Adipose tissue (tissue), 3 donors: ENCODE data around the gene ZNF3. TPM values are rescaled to one million over a fixed set of nuclear protein-coding genes. Genes with fewer than 3 reads are reported as not detected.

Experiments used
- H3K27ac ChIP-seq: one replicate; pipeline ENCODE4 v1.5.1; 2013; ENCODE audit warnings: low read depth, low read length
- WGBS, 3 donors: extraction: QIAGEN DNeasy Blood & Tissue Kit; methylation state at CpG; one replicate each; pipeline ENCODE4 v1.1.7; 2013; 5-methylcytosine and 5-hydroxymethylcytosine counted together
- polyA plus RNA-seq, 3 donors: library from polyadenylated mRNA; stranded (reverse); fragments of 200-250 nt; gene quantifications; one replicate each; pipeline ENCODE4 v1.2.3, GENCODE V29; 2013
- donor health status: healthy with polysubstance abuse.
- donor health status: Bipolar disorder and iron deficiency.
- donor health status: healthy.

ZNF3 gene
- polyA plus RNA-seq, 3 donors = 9.9 to 12.7 (median 12.3) TPM

DNA sequence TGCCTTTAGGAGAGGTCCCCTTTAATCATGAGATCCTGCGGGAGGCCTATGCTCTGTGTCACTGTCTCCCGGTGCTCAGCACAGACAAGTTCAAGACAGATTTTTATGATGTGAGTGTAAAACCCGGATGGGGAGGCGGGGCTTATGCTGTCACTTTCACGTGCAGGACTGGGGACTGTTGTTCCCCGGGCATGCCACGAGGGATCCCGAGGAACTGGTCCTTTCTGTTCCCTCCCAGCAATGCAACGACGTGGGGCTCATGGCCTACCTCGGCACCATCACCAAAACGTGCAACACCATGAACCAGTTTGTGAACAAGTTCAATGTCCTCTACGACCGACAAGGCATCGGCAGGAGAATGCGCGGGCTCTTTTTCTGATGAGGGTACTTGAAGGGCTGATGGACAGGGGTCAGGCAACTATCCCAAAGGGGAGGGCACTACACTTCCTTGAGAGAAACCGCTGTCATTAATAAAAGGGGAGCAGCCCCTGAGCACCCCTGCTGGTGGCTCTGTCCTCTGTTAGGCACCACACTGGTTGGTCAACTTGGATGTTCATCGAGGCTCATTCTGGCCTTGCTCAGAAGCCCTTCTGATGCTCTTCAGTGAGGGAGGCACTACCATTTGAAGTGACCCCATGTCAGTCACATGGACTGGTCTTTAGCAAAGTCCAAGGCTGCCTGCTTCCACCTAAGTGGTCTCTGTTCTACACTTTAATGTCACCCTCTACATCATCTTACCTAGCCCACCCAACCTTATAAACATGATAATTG, 10.1 kb upstream of the ZNF3 start:
- no peak overlapping the region for H3K27ac ChIP-seq
- WGBS, 3 donors = 66 to 73% (median 67%) methylated on average over 19 of the region's 19 CpGs

- H3K27ac ChIP-seq = no peak overlapping the region
- WGBS, 3 donors = 88 to 92% (median 88%) methylated on average over 14 of the region's 14 CpGs
These were observed 9.2 kb upstream of the ZNF3 start for GRCh38 chr7:100090527-100091410.

GRCh38 chr7:100089458-100090196, 8.1 kb upstream of the ZNF3 start:
- H3K27ac ChIP-seq = no peak overlapping the region
- WGBS, 3 donors = 30 to 37% (median 31%) methylated on average over 7 of the region's 7 CpGs

- WGBS, 3 donors = 0 to 1% (median 1%) methylated on average over 61 to 68 of the region's 68 CpGs
These were observed 7.3 kb upstream of the ZNF3 start, which contains the start of gene COPS6 for GRCh38 chr7:100088621-100089457. COPS6 (plus strand) TSS chr7:100088969; CDS start chr7:100088991, 22 bp downstream.

GRCh38 chr7:100088095-100088620, 6.6 kb upstream of the ZNF3 start:
- WGBS, 3 donors = 77 to 80% (median 79%) methylated on average over 11 of the region's 11 CpGs
- H3K27ac ChIP-seq = no peak overlapping the region

More at GRCh38 chr7:100088621-100089457, 7.3 kb upstream of the ZNF3 start, which contains the start of gene COPS6:
- no peak within 1 kb of the TSS for H3K27ac ChIP-seq

DNA sequence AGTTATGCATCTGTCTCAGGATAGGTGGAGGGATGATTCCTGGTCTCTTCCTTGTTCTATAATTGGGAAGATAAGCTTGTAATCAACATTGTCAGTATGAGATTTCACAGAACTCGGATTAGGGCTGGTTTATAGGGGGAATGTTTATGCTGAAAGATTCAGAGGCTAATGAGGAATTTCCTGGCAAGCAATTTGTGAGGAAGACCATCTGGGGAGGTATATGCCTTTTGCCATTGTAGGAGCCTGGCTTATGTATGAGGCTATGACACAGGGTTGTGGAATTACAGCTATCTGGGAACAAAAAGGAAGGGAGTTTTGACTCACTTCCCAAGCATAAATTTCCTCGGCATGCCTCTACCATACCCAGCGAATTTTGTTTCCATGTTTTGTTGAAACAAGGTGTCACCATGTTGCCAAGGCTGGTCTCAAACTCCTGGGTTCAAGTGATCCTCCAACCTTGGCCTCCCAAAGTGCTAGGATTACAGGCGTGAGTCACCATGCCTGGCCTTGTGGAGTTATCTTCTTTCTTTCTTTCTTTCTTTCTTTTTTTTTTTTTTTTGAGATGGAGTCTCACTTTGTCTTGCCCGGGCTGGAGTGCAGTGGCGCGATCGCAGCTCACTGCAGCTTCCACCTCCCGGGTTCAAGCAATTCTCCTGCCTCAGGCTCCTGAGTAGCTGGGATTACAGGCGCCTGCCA, 5.7 kb upstream of the ZNF3 start:
- H3K27ac ChIP-seq = no peak overlapping the region
- whole genome bisulfite sequencing, 3 donors = 64 to 87% (median 72%) methylated on average over 10 of the region's 10 CpGs

GRCh38 chr7:100085515-100085914, 4.0 kb upstream of the ZNF3 start:
- 31 to 51% (median 32%) methylated on average over 3 of the region's 3 CpGs for WGBS, 3 donors

DNA sequence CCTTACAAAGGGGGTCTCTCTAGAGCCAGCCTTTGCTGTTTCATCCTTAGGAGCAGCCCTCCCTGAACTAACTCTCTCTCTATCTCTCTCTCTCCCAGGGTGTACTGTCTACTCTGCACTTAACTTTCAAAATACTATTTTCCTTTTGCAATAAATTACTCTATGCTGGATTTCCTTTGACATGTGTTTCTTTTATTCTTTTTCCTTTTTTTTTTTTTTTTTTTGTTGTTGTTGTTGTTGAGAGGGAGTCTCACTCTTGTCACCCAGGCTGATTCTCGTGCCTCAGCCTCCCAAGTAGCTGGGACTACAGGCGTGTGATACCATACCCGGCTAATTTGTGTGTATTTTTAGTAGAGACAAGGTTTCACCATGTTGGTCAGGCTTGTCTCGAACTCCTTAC, 1.5 kb upstream of the ZNF3 start:
- H3K27ac ChIP-seq = no peak overlapping the region

More at GRCh38 chr7:100085515-100085914, 4.0 kb upstream of the ZNF3 start:
- H3K27ac ChIP-seq = no peak overlapping the region

DNA sequence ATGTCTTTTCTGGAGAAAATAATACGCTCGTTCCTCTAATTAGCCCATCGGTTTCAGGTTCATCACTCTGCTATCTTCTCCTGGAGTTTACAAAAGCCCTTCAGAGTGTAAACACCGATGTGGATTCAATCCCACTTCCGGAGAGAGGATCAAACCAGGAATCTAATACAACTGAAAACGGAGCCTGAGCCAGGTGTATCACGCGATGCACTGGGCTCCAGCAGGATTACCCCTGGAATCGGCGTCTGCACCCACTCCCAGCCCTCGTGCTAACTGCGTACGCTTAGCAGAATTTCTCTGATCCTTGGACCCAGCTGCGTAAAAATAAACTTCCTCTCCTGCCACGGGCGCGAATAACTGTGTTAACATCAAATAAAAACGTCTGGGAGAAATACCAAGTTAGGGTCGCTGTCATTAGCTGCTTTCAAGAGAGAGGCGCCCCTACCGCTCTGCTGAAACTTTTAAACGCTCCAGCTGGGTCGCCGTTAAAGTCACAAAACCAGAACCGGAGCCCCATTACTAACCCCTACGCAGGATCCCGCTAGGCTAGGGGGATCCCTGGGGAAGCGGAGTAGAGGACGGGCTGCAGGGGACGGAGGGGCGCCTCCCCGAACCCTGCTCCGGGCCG, 502 bp downstream of the ZNF3 start:
- H3K27ac ChIP-seq = peak overlapping the region; percentile 38
- 1% methylated on average over 34 of the region's 34 CpGs for WGBS, 3 donors

More for the DNA sequence above, 1.5 kb upstream of the ZNF3 start:
- 52 to 67% (median 64%) methylated on average over 4 of the region's 4 CpGs for WGBS, 3 donors

DNA sequence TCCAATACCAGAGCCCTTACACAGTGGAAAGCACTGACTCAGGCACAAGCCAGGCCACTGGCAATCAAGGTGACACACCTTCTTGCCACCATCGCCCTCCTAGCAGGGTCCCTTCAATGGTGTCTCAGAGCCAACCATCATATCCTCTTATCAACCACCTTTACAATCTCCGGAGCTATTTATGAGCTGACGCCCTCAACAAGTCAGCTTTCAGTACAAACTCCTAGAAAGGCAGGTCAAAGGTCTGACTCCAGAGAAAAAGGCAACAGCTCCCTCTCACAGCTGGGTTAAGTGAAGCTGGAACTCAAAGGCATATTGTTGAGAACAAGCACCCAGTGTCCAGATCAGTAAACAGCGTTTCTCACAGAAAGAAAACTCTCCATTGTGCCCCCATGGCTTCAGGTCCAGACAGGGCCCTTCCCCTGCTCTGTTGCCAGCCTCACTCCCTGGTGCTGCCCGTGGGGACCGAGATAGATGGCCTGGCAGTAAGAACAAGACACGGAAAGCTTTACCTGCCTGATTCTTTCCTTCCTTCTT, 2.4 kb downstream of the ZNF3 start:
- H3K27ac ChIP-seq = no peak overlapping the region
- WGBS, 3 donors = 54 to 84% (median 83%) methylated on average over 7 of the region's 7 CpGs

DNA sequence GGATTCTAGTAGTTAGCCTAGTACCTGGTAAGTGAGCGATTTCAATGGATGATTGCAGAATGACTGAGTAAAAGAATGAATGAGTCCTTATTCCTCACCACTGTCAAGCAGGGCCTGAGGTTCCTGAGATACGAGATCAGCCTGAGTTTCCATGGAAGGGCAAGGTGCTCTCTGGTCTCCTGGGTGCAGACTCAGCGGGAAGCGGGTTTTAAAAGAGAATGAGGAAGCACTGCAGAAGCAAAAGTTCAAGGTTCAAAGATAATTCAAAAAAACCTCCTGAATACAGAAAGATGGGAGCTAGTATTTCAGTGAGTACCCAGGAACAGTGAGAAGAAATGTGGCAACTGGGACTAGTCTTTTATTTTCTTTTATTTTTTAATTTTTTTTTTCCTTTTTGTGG, 4.3 kb downstream of the ZNF3 start:
- 90 to 91% (median 90%) methylated on average over 4 of the region's 4 CpGs for WGBS, 3 donors
- H3K27ac ChIP-seq = no peak overlapping the region

GRCh38 chr7:100075418-100075817, 6.1 kb downstream of the ZNF3 start:
- no peak overlapping the region for H3K27ac ChIP-seq
- 93 to 96% (median 93%) methylated on average over 6 of the region's 6 CpGs for WGBS, 3 donors

DNA sequence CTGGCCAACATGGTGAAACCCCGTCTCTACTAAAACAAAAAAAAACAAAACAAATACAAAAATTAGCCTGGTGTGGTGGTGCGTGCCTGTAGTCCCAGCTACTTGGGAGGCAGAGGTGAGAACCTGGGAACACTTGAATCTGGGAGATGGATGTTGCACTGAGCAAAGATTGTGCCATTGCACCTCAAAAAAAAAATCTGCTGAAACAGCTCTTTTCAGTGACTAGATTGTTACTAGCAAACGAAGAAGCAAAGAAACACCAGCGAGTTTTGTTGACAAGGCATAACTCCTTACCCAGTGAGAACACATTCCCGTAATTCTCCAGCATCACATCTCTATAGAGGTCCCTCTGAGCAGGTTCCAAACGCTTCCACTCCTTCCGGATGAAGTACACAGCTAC, 6.7 kb downstream of the ZNF3 start:
- 95 to 97% (median 96%) methylated on average over 7 of the region's 7 CpGs for WGBS, 3 donors

GRCh38 chr7:100072462-100072861, 9.1 kb downstream of the ZNF3 start:
- WGBS, 3 donors = 98 to 100% (median 98%) methylated on average over 10 of the region's 10 CpGs
- H3K27ac ChIP-seq = no peak overlapping the region

More for the DNA sequence above, 6.7 kb downstream of the ZNF3 start:
- H3K27ac ChIP-seq = no peak overlapping the region

GRCh38 chr7:100071018-100071723, 10.4 kb downstream of the ZNF3 start:
- no peak overlapping the region for H3K27ac ChIP-seq
- 97 to 99% (median 98%) methylated on average over 11 of the region's 11 CpGs for WGBS, 3 donors

DNA sequence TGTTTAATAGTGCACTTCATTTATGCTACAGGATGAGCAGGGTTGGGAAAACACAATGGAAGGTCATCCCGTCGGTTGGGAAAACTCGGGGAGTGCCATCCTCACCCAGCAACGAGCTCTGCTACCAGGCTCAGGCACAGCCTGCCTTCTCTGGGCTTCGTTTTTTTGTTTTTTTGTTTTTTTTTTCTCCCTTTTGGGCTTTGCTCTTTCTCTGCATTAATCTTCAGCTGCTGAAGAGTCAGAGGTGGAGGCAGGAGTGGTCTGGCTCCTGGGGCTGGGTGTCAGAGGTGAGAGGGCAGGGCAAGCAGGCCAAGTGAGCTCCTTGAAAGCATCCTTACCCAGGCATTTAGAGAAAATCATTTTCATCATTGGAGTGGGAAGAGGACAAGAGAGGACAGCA, 11.5 kb downstream of the ZNF3 start:
- H3K27ac ChIP-seq = no peak overlapping the region
- WGBS, 3 donors = 96 to 98% (median 97%) methylated on average over 5 of the region's 5 CpGs
